ENCODE data around the gene IGFBP2.

Gene IGFBP2

GRCh38 chr2:216616083-216616678, 17.0 kb upstream of the IGFBP2 start:
- no peak for DNase-seq

- DNase-seq = no peak
Observed at GRCh38 chr2:216617159-216617815, 15.9 kb upstream of the IGFBP2 start.

GRCh38 chr2:216618785-216619184, 14.4 kb upstream of the IGFBP2 start:
- DNase-seq = no peak

- peak; percentile 80 for DNase-seq
Observed at GRCh38 chr2:216619411-216620393, 13.5 kb upstream of the IGFBP2 start.

GRCh38 chr2:216620786-216621185, 12.4 kb upstream of the IGFBP2 start:
- DNase-seq = no peak

GRCh38 chr2:216621292-216621691, 11.9 kb upstream of the IGFBP2 start:
- no peak for DNase-seq

GRCh38 chr2:216622526-216622925, 10.7 kb upstream of the IGFBP2 start:
- peak; percentile 81 for DNase-seq

GRCh38 chr2:216624251-216624650, 9.0 kb upstream of the IGFBP2 start:
- DNase-seq = no peak

- no peak for DNase-seq
Observed at GRCh38 chr2:216626168-216626874, 6.9 kb upstream of the IGFBP2 start.

GRCh38 chr2:216626875-216627245, 6.4 kb upstream of the IGFBP2 start:
- DNase-seq = no peak

GRCh38 chr2:216629784-216630183, 3.4 kb upstream of the IGFBP2 start:
- no peak for DNase-seq

- no peak for DNase-seq
Observed at GRCh38 chr2:216632346-216632951, 771 bp upstream of the IGFBP2 start.

GRCh38 chr2:216633616-216634369, 573 bp downstream of the IGFBP2 start:
- DNase-seq = no peak

- DNase-seq = peak; percentile 44
Observed at GRCh38 chr2:216634370-216635148, 1.3 kb downstream of the IGFBP2 start.

- DNase-seq = no peak
Observed at GRCh38 chr2:216635171-216635570, 2.0 kb downstream of the IGFBP2 start.

- DNase-seq = no peak
Observed at GRCh38 chr2:216635701-216636550, 2.7 kb downstream of the IGFBP2 start.

GRCh38 chr2:216636551-216637450, 3.6 kb downstream of the IGFBP2 start:
- DNase-seq = no peak

- DNase-seq = no peak
Observed at GRCh38 chr2:216637472-216637871, 4.3 kb downstream of the IGFBP2 start.

All from NCI-H2171 (cell line).